GM18505 (cell line): ENCODE data around the gene NUDT6.

Experiments
- ATAC-seq: cut with Tn5 transposase; IDR thresholded peaks from one replicate; pipeline ENCODE4 v1.9.1; 2021; ENCODE audit not compliant: unreplicated experiment
- POLR2A ChIP-seq: IDR thresholded peaks from 4 replicates; pipeline ENCODE4 v1.6.1; 2011; ENCODE audit warnings: borderline replicate concordance; ENCODE audit not compliant: insufficient read depth, insufficient read length; ENCODE audit errors: extremely low read depth

Gene NUDT6

GRCh38 chr4:122901247-122902010, 21.0 kb downstream of the NUDT6 start:
- TF ChIP-seq POLR2A: no peak
- no peak for ATAC-seq

GRCh38 chr4:122900314-122900713, 22.1 kb downstream of the NUDT6 start:
- ATAC-seq: no peak
- TF ChIP-seq POLR2A: no peak

- TF ChIP-seq POLR2A: no peak
- no peak for ATAC-seq
Observed at GRCh38 chr4:122899682-122900081, 22.7 kb downstream of the NUDT6 start.

GRCh38 chr4:122898370-122899150, 23.8 kb downstream of the NUDT6 start:
- no peak for TF ChIP-seq POLR2A
- no peak for ATAC-seq

GRCh38 chr4:122896270-122896669, 26.1 kb downstream of the NUDT6 start:
- no peak for ATAC-seq
- TF ChIP-seq POLR2A: no peak

- ATAC-seq: no peak
- no peak for TF ChIP-seq POLR2A
Observed at GRCh38 chr4:122895336-122895995, 26.9 kb downstream of the NUDT6 start.

GRCh38 chr4:122894827-122895226, 27.6 kb downstream of the NUDT6 start:
- no peak for ATAC-seq
- no peak for TF ChIP-seq POLR2A

GRCh38 chr4:122890147-122890795, 32.1 kb downstream of the NUDT6 start:
- ATAC-seq: no peak
- no peak for TF ChIP-seq POLR2A

GRCh38 chr4:122889726-122890125, 32.7 kb downstream of the NUDT6 start:
- ATAC-seq: no peak
- no peak for TF ChIP-seq POLR2A

- no peak for TF ChIP-seq POLR2A
- no peak for ATAC-seq
Observed at GRCh38 chr4:122884499-122884898, 37.9 kb downstream of the NUDT6 start.

GRCh38 chr4:122882857-122883735, 39.3 kb downstream of the NUDT6 start:
- no peak for TF ChIP-seq POLR2A
- no peak for ATAC-seq

- no peak for ATAC-seq
- TF ChIP-seq POLR2A: no peak
Observed at GRCh38 chr4:122879001-122879400, 43.4 kb downstream of the NUDT6 start.
